HEK293 (cell line): Measurements from ENCODE around the gene HSPA8.

Source experiments
- CTCF ChIA-PET: fragments of 350-600 bp; formaldehyde crosslinking; extraction: SDS; loops from one replicate; lab custom pipeline; 2021; ENCODE audit warnings: antibody characterized with exemption; lab: Yijun Ruan, JAX
- POLR2A ChIA-PET: fragments of 300-600 bp; formaldehyde crosslinking; extraction: SDS; loops from one replicate; lab custom pipeline; 2020; ENCODE audit warnings: antibody characterized with exemption, inconsistent platforms; lab: Yijun Ruan, JAX
- H3K27ac ChIP-seq: fragments of 200-500 bp; sonication (Bioruptor generic); 2 replicates; pipeline ENCODE4 v1.5.1; 2014; ENCODE audit warnings: low read depth, low read length, control low read depth, inconsistent platforms; ENCODE audit errors: extremely low read depth
- H3K36me3 ChIP-seq, 2 experiments: fragments of 200-500 bp in 1 of 2; sonication (Bioruptor generic) in 1 of 2; 1 replicate in 1 of 2; 2 replicates in 1 of 2; pipeline ENCODE4 v1.5.1; 2014 to 2017; ENCODE audit warnings: inconsistent platforms in 2 of 2, low read length in 2 of 2; ENCODE audit not compliant: control insufficient read depth in 2 of 2, insufficient read depth in 1 of 2
- H3K4me1 ChIP-seq: fragments of 200-500 bp; sonication (Bioruptor generic); 2 replicates; pipeline ENCODE4 v1.5.1; 2014; ENCODE audit warnings: mild to moderate bottlenecking, low read length, inconsistent platforms; ENCODE audit not compliant: control insufficient read depth, insufficient read depth
- H3K4me3 ChIP-seq: 2 replicates; pipeline ENCODE4 v1.5.1; 2011; ENCODE audit warnings: low read depth, mild to moderate bottlenecking, control low read depth, low read length, moderate library complexity
- H3K9me3 ChIP-seq: fragments of 200-500 bp; sonication (Bioruptor generic); 2 replicates; pipeline ENCODE4 v1.5.1; 2014; ENCODE audit warnings: low read depth, low read length, inconsistent platforms; ENCODE audit not compliant: control insufficient read depth, insufficient read depth
- PRDM10 ChIP-seq: fragments of 450-650 bp; formaldehyde crosslinking; IDR thresholded peaks from 2 replicates; pipeline ENCODE4 v1.5.1; 2016; ENCODE audit warnings: missing biosample characterization, missing genetic modification characterization
- ZBTB7A ChIP-seq: fragments of 450-650 bp; formaldehyde crosslinking; IDR thresholded peaks from 2 replicates; pipeline ENCODE4 v1.5.1; 2016; ENCODE audit warnings: low read depth, missing biosample characterization, missing genetic modification characterization
- ZFHX2 ChIP-seq: fragments of 450-650 bp; formaldehyde crosslinking; conservative IDR thresholded peaks from 2 replicates; pipeline ENCODE4 v1.5.1; 2016; ENCODE audit warnings: missing biosample characterization, missing genetic modification characterization
- ZFP41 ChIP-seq: fragments of 450-650 bp; formaldehyde crosslinking; IDR thresholded peaks from 2 replicates; pipeline ENCODE4 v1.5.1; 2016; ENCODE audit warnings: missing biosample characterization, missing genetic modification characterization, borderline replicate concordance
- ZNF18 ChIP-seq: fragments of 450-650 bp; formaldehyde crosslinking; IDR thresholded peaks from 2 replicates; pipeline ENCODE4 v1.5.1; 2016; ENCODE audit warnings: missing biosample characterization, missing genetic modification characterization
- ZNF202 ChIP-seq: fragments of 450-650 bp; formaldehyde crosslinking; IDR thresholded peaks from 2 replicates; pipeline ENCODE4 v1.5.1; 2016; ENCODE audit warnings: missing biosample characterization, missing genetic modification characterization, borderline replicate concordance
- ZNF23 ChIP-seq: fragments of 450-650 bp; formaldehyde crosslinking; IDR thresholded peaks from 2 replicates; pipeline ENCODE4 v1.5.1; 2016; ENCODE audit warnings: missing biosample characterization, missing genetic modification characterization, borderline replicate concordance
- ZNF24 ChIP-seq: fragments of 450-650 bp; formaldehyde crosslinking; IDR thresholded peaks from 2 replicates; pipeline ENCODE4 v1.5.1; 2016; ENCODE audit warnings: missing biosample characterization, missing genetic modification characterization
- ZNF292 ChIP-seq: fragments of 450-650 bp; formaldehyde crosslinking; IDR thresholded peaks from 2 replicates; pipeline ENCODE4 v1.5.1; 2016; ENCODE audit warnings: low read depth, missing biosample characterization, missing genetic modification characterization, borderline replicate concordance
- ZNF510 ChIP-seq: fragments of 450-650 bp; formaldehyde crosslinking; IDR thresholded peaks from 2 replicates; pipeline ENCODE4 v1.5.1; 2018; ENCODE audit warnings: mild to moderate bottlenecking, missing genetic modification characterization, missing biosample characterization; ENCODE audit not compliant: insufficient replicate concordance
- ZNF610 ChIP-seq: fragments of 450-650 bp; formaldehyde crosslinking; IDR thresholded peaks from 2 replicates; pipeline ENCODE4 v1.5.1; 2016; ENCODE audit warnings: missing biosample characterization, missing genetic modification characterization, borderline replicate concordance
- ZNF76 ChIP-seq: fragments of 450-650 bp; formaldehyde crosslinking; IDR thresholded peaks from 2 replicates; pipeline ENCODE4; 2016; ENCODE audit warnings: low read depth, missing biosample characterization, missing genetic modification characterization, borderline replicate concordance
- ZNF768 ChIP-seq: fragments of 450-650 bp; formaldehyde crosslinking; IDR thresholded peaks from 2 replicates; pipeline ENCODE4 v1.5.1; 2018; ENCODE audit warnings: missing biosample characterization, mild to moderate bottlenecking, missing genetic modification characterization
- ZNF791 ChIP-seq: fragments of 450-650 bp; formaldehyde crosslinking; IDR thresholded peaks from 2 replicates; pipeline ENCODE4 v1.5.1; 2016; ENCODE audit warnings: missing biosample characterization, missing genetic modification characterization
- ZSCAN5A ChIP-seq: fragments of 450-650 bp; formaldehyde crosslinking; IDR thresholded peaks from 2 replicates; pipeline ENCODE4 v1.5.1; 2016; ENCODE audit warnings: missing biosample characterization, missing genetic modification characterization
- TF ChIP-seq, protein P1 (sequence below): fragments of 450-650 bp; formaldehyde crosslinking; IDR thresholded peaks from 2 replicates; pipeline ENCODE4 v1.5.1; 2016; ENCODE audit warnings: missing biosample characterization, missing genetic modification characterization
- TF ChIP-seq, protein P2 (sequence below): fragments of 450-650 bp; formaldehyde crosslinking; IDR thresholded peaks from 2 replicates; pipeline ENCODE4 v1.5.1; 2016; ENCODE audit warnings: missing biosample characterization, missing genetic modification characterization, low read depth

The HSPA8 gene

DNA sequence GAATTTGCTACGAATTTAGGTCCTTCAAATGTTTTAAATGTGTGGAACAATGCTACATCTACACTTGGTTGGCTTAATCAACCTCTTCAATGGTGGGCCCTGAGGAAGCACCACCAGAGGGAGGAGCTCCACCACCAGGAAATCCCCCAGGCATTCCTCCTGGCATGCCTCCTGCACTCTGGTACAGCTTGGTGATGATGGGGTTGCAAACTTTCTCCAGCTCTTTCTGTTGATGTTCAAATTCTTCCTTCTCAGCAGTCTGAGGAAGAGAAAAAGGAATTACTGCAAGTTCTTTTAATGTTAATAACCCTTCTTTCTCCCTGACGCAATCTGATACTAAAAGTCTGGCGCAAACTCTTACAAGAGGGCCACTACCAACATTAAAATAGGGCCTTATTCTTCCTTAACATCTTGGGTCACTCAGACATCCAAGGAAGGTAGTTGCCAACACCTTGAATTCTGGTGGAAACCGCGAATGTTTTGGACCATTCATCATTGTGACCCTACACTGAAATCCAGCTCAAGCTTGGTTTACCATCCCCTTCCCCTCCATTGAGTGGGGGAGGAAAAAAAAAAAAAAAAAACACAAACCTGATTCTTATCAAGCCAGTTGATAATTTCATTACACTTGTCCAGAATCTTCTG, 4.2 kb downstream of the HSPA8 start (continued):
- TF ChIP-seq ZNF18 (tag by site-specific recombination) (no peak), ZNF510 (tag by site-specific recombination) (no peak), ZNF292 (tag by site-specific recombination) (no peak), ZNF610 (tag by site-specific recombination) (no peak), ZNF76 (tag by site-specific recombination) (no peak), ZBTB7A (tag by site-specific recombination) (no peak)

- H3K4me3 ChIP-seq, result no peak overlapping the region
- H3K27ac ChIP-seq, result no peak overlapping the region
- TF ChIP-seq, protein P1, sequence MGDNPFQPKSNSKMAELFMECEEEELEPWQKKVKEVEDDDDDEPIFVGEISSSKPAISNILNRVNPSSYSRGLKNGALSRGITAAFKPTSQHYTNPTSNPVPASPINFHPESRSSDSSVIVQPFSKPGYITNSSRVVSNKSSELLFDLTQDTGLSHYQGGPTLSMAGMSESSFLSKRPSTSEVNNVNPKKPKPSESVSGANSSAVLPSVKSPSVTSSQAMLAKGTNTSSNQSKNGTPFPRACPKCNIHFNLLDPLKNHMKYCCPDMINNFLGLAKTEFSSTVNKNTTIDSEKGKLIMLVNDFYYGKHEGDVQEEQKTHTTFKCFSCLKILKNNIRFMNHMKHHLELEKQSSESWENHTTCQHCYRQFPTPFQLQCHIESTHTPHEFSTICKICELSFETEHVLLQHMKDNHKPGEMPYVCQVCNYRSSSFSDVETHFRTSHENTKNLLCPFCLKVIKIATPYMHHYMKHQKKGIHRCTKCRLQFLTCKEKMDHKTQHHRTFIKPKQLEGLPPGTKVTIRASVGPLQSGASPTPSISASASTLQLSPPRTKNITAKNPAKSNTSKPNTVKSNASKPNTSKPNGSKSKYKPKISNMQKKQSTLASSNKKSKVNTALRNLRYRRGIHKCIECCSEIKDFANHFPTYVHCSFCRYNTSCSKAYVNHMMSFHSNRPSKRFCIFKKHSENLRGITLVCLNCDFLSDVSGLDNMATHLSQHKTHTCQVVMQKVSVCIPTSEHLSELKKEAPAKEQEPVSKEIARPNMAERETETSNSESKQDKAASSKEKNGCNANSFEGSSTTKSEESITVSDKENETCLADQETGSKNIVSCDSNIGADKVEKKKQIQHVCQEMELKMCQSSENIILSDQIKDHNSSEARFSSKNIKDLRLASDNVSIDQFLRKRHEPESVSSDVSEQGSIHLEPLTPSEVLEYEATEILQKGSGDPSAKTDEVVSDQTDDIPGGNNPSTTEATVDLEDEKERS (tag by site-specific recombination), result no peak
- TF ChIP-seq, protein P2, sequence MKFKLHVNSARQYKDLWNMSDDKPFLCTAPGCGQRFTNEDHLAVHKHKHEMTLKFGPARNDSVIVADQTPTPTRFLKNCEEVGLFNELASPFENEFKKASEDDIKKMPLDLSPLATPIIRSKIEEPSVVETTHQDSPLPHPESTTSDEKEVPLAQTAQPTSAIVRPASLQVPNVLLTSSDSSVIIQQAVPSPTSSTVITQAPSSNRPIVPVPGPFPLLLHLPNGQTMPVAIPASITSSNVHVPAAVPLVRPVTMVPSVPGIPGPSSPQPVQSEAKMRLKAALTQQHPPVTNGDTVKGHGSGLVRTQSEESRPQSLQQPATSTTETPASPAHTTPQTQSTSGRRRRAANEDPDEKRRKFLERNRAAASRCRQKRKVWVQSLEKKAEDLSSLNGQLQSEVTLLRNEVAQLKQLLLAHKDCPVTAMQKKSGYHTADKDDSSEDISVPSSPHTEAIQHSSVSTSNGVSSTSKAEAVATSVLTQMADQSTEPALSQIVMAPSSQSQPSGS (tag by site-specific recombination), result no peak
- peaks cover 15 to 77% of the 10 kb centered on the region in 2 experiments for H3K36me3 ChIP-seq
- ChIA-PET POLR2A (interaction anchor here (1.1 to 2.5 kb wide), 4 partner anchors 14 to 205 kb away, joined by 3 to 7 read pairs (median 4); no protein-coding TSS in a partner anchor), CTCF (interaction anchor here (0.6 to 1.9 kb wide), 11 partner anchors 8 to 351 kb away, joined by 3 to 7 read pairs (median 3); no protein-coding TSS in a partner anchor)
- no peaks in the 10 kb centered on the region for H3K9me3 ChIP-seq
- no peaks in the 10 kb centered on the region for H3K4me1 ChIP-seq
Measured at GRCh38 chr11:123056835-123057491, 5.0 kb downstream of the HSPA8 start.

GRCh38 chr11:123055191-123055901, 6.6 kb downstream of the HSPA8 start:
- ChIA-PET POLR2A (interaction anchor here (0.6 to 2.5 kb wide), 10 partner anchors 11 to 502 kb away, joined by 3 to 7 read pairs (median 4); no protein-coding TSS in a partner anchor), CTCF (interaction anchor here (0.6 to 5.0 kb wide), 21 partner anchors 8 to 541 kb away, joined by 3 to 54 read pairs (median 4); no protein-coding TSS in a partner anchor)
- Histone ChIP-seq H3K4me1 (no peaks in the 10 kb centered on the region), H3K4me3 (no peak overlapping the region), H3K27ac (no peak overlapping the region), H3K9me3 (no peaks in the 10 kb centered on the region), H3K36me3 (peaks cover 15 to 63% of the 10 kb centered on the region in 2 experiments)
- TF ChIP-seq PRDM10 (tag by site-specific recombination) (peak; percentile 74), ZNF202 (no peak), ZFP41 (tag by site-specific recombination) (no peak), ZNF23 (tag by site-specific recombination) (no peak), ZNF24 (no peak), ZNF791 (no peak), ZFHX2 (0 out of 2 replicates have a peak, but pooled peaks have one; percentile 22), ZSCAN5A (tag by site-specific recombination) (no peak), ZNF768 (no peak)
